Limb (tissue), 2 donors: ENCODE measurements around the gene CCDC57.

ENCODE experiments used
- DNase-seq, 2 donors: peaks; one replicate each; pipeline ENCODE4 v3.0.0-alpha.2; 2016; ENCODE audit errors: extremely low spot score in 2 of 2

CCDC57 gene

DNA sequence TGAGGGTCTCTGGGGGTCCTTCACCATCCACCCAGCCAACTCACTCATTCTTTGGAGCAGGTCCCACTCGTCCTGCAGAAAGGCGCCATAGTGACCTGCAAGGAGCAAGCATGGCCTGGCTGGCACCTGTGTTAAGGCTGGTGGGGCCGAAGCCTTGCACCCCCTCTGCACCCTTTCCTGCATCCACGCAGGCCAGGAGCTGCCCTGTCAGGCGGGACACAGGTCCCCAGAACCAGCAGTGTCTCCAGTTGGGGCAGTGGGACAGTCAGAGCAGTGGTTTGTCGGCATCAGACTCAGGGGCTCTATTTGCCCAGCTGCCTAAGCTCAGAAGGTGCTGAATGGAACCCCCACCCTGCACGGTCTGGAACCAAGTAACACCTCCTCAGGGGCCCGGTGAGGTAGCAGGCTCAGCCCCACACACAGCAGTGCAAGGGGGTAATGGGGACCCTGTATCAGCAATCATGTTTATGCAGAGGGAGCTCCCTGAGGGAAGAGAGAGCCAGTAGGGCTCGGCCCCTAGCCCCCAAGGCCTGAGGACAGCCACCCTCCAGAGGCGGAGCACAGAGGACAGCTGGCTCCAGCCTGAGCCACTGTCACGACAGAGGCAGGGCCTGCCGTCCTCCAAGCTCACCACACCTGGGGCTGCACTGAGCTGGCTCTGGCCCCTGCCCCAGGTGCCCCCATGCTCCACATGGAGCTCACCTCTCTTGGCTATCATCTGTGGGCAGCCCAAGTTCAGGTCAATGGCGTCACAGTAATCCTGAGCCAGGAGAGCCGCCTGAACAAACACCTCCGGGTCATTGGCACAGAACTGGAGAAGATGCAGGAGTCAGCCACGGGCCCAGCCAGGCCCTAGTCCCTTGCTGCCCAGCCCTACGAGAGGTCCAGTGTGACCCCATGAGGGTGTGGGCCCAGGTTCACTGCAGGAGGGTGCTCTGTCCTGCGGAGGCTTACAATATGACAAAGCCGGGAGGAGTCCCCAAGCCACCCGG is 148.9 kb downstream of the CCDC57 start:
- DNase-seq: no peak

- no peak for DNase-seq
Measured at GRCh38 chr17:82062984-82063368, 149.7 kb downstream of the CCDC57 start.

- no peak for DNase-seq
Measured at GRCh38 chr17:82062076-82062983, 150.3 kb downstream of the CCDC57 start.

- DNase-seq: no peak
Measured at GRCh38 chr17:82061047-82061925, 151.4 kb downstream of the CCDC57 start.

DNA sequence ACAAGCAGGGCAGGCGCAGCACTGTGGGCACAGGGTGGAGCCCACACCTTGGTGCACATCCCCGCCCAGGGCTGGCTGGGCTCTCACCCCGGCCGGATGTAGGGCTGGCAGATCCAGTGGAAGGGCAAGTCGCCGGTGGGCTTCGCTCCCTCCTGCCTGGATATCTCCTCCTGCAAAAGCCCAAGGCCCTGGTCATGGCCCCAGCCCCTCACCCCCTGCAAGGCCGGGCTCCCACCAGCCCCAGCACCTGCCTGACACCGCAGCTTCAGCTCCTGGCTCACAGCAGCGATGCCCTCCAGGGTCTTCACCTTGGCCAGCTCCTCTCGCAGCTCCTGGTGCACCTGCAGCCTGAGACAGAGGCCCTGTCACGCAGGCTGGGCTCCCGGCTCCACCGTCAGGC is 152.0 kb downstream of the CCDC57 start:
- DNase-seq: no peak

DNA sequence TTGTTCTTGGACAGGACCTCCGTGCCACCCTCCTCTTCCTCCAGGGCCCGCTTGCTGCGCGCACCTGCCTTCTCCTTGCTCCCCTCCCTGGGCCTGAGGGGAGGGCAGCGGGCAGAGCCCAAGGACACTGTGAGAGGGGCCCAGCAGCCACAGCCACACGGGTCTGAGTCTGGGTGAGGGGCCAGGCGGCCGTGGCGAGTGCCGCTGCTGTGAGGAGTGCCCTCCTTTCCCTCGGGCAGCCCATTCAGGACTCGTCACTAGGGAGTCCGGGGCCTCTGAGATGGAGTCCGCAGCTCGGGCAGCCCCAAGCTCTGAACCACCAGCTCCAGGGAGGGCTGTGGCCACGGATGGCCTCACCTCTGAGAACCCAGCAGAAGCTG is 152.7 kb downstream of the CCDC57 start:
- no peak for DNase-seq

- no peak for DNase-seq
Measured at GRCh38 chr17:82059272-82060000, 153.2 kb downstream of the CCDC57 start.

DNA sequence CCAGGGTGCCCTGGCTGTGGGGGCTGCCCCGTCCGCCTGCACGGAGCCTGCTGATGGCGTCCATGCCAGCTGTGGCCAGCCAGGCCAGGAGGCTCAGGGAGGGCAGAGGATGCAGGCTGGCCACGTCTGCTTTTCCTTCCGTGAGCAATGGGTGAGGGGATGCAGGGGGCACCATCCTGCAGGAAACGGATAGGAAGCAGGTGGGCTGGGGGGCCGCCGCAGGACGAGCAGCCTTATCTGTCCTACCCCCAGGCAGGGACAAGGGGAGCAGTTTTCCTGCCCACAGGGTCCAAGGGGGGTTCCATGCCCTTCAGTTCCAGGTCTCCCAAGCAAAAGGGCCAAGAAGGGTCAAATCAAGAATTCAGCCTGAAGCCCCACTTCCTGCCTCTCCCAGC is 153.8 kb downstream of the CCDC57 start:
- no peak for DNase-seq

DNA sequence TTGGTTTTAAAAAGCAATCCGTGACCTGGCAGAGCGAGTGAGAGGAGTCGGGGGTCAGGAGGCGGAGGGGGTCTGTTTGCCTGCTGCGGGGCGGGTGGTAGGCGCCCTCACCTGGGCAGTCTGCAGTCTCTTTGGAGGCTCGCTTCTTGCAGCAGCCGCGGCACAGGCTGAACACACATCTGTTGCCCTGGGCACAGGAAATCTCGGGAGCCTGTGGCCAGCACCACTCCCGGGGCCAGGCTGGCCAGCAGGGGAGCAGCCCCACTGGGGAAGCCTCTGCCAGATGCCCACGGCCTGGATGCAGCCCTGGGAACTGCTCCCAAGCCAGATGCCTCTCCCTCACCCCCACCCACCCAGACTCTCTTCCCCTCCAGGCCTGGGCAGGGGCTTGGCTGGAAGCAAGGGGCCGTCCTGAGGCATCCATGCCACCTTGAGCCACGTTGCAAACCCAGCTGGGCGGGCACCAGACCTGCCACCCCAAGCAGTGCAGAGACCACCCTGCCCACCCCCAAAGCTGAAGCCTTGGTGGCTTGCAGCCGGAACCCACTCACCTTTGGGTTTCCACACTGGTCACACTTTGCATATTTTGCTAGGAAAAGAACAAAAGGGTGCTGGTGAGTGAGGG is 154.3 kb downstream of the CCDC57 start:
- DNase-seq: no peak

DNA sequence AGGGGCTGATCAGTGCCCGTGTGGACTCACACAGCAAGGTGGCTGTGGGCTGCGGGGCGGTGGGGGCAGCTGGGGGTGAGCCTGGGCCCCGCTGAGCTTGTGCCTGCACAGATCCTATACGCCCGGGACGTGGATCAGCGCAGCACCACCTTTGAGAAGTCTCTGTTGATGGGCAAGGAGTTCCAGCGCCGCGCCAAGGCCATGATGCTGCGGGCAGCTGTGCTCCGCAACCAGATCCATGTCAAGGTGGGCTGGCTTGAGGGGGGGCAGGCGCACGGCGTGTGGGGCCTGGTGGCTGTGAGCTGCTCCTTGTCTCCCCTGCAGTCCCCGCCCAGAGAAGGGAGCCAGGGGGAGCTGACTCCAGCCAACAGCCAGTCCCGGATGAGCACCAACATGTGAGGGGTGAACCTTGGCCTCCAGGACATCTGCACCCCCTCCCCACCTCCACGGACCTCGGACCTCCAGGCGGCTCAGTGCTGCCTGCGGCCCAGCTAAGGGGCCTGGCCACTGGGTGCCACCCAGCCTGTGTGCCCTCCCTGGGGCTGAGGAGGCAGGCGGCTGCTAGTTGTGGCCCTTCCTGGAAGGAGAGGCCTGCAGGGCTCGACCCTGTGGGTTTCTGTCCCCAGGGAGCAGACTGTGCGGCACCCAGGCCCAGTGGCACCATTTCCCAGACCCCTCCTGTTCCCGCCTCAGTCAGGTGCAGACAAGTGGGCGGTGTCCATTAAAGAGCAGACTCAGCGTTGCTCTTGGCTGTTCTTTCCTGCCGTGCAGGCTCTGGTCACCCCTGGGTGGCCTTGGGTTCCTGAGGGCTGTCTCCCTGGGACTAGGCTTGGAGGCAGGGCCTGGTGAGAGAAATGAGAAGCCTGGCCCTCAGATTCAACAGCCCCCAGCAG is 155.7 kb downstream of the CCDC57 start:
- DNase-seq: no peak

DNA sequence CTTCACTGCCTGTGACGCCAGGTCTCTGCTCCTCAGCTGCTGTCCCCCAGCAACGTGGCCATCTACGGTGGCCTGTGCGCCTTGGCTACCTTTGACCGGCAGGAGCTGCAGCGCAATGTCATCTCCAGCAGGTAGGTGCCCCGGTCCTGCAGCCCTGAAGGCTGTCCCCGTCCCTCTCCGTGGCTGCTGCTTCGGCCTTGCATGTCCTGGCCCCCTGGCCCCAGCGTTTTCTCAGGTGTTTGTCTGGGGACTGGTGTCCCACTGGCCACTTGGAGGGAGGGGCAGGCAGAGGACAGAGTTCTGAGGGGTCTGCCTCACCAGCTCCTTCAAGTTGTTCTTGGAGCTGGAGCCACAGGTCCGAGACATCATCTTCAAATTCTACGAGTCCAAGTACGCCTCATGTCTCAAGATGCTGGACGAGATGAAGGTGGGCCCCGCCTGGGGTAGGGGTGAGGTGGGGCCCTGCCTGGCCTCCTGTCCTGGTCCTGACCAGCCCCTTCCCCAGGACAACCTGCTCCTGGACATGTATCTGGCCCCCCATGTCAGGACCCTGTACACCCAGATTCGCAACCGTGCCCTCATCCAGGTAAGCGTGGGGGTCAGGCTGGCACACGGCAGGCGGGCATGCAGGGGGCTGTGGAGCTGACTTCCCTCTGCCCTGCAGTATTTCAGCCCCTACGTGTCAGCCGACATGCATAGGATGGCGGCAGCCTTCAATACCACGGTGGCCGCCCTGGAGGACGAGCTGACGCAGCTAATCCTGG is 156.5 kb downstream of the CCDC57 start:
- DNase-seq: no peak

DNA sequence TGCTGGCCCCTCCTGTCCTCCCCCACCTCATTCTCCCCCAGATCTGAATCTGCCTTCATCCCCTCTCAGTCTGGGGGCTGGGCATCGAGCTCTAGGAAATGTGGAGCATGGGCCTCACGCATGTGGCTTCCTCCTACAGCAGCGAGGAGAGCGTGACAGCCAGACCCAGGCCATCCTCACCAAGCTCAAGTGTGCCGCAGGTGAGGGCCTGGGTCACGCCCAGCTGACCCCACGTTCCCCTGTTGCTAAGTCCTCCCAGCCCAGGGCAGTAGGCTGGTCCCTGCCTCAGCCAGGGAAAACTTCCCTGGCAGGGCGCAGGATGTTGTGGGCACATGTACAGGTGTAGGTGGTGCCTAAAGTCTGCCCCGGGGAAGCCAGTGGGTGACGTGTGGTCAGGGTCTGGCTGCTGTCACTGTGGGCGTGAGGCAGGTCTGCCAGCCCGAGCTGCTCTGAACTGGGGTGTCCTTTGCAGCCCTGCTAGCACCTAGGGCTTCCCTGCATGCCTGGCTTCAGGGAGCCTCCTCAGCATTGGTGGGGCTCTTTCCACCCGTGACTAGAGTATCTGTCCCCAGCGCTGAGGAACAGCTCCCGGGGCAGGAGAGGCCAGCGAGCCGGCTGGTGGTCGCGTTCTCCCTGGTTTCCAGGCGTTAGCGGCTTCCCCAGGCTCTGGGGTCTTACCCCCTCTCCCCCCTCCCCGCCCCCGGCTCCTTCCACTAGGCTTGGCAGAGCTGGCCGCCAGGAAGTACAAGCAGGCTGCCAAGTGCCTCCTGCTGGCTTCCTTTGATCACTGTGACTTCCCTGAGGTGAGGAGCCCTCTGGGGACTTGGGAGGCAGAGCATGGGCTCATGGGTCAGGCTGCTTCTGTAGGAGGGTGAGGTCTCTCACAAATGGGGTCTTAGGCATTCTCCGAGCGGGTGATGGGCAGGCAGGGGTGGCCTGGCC is 157.3 kb downstream of the CCDC57 start:
- DNase-seq: no peak

- no peak for DNase-seq
Measured at GRCh38 chr17:82054351-82055022, 158.2 kb downstream of the CCDC57 start.

- DNase-seq: no peak
Measured at GRCh38 chr17:82053556-82054263, 158.9 kb downstream of the CCDC57 start.

DNA sequence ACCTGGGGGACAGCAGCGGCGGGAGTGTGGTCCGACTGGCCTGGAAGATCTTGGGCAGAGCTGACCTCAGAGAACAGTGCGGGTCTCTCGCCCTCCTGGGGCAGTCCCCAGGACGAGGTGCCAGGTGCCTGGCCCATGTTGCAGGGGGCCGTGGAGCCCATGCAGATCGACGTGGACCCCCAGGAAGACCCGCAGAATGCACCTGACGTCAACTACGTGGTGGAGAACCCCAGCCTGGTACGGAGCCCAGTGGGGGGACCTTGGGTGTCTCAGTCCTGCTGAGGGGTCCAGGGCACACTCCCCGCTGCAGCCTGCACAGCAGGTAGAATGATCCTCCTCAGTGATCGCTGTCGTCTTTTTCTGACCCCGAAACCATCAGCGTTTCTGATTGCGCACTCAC is 159.5 kb downstream of the CCDC57 start:
- DNase-seq: no peak

GRCh38 chr17:82052638-82053059 is 160.0 kb downstream of the CCDC57 start:
- DNase-seq: no peak
